ENCODE data around the gene GTF2H2C_2.
"Not testable (repeated sequence)": the region's sequence is repeated elsewhere in the genome, so short reads cannot be mapped to it uniquely, and the experiment has no call there.

The GTF2H2C_2 gene

DNA sequence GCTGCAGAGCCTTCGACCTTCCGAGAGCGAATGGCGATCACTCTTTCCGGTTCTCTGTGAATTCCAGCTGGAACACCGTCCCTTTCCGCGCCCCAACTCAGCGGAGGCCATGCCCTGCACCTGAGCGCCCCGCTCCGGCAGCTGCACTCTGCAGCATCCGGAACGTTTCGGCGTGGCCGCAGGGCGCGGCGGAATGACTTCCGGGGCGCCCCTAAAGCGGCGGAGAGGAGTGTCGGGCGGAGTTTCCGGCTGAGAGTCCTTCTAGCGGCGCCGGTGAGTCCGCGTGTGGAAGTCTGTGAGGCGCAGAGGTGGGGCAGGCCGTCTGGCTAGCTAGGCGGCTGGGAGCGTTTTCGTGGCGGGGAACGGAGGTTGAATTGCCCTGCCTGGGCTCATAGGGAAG, at the start of gene GTF2H2C_2:
Gene GTF2H2C_2, plus strand, starts transcription at position 252 of the 400 bp plus-strand sequence.
- DNase-seq (ENCODE audit: low read depth), result not testable (repeated sequence)

DNA sequence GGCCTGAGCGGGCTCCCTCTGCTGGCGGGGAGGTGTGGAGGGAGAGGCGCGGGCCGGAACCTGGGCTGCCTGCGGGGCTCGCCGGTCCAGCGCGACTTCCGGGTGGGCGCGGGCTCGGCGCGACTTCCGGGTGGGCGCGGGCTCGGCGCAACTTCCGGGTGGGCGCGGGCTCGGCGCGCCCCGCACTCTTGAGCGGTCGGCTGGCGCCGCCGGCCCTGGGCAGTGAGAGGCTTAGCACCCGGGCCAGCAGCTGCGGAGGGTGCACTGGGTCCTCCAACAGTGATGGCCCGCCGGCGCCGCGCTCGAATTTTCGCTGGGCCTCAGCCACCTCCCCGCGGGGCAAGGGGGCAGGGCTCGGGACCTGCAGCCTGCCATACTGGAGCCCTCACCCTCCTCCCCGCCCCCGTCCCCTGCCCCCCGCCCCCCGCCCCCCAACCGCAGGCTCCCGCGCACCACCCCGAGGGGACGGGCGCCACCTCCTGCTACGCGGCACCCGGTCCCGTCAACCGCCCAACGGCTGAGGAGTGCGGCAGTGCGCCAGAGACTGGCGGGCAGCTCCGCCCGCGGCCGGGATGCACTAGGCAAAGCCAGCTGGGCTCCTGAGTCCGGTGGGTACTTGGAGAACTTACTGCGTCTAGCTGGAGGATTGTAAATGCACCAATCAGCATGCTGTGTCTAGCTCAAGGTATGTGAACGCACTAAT, 14.0 kb upstream of the GTF2H2C_2 start:
- DNase-seq (ENCODE audit: low read depth), result peak; percentile 19

DNA sequence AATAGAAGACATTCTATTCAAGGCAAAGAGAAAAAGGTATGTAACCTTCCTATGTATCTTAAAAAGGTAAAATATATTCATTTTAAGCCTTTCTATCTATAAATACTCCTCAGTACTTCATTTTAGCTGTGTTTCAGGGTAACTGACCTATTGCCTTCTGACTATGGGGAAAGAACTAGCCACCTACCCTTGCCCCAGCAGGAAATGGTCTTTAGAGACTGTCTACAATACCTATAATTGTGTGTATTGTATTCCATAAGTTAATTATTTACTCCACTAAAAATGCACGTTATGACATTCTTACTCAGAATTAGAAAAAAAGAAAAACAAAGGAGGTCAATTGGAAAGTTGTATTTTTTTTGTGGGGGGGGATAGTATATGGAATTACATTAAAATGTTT, 6.2 kb downstream of the GTF2H2C_2 start:
- DNase-seq (ENCODE audit: low read depth), result not testable (repeated sequence)

DNA sequence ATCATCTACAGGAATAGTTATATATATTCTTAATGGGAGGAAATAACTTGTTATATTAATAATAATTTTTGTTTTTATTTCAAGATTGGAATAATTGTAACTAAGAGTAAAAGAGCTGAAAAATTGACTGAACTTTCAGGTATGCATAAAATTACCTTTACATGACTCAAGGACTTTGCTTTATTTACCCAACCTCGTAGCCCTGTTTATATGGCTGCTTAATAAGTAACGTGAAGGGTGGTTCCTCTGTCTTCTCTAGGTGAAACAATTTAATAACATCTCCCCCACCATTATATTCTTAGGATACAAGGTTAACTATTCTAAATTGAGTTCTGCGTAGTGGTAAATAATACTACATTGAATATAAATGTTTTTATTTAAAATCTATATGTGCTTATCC, 8.0 kb downstream of the GTF2H2C_2 start:
- DNase-seq (ENCODE audit: low read depth), result not testable (repeated sequence)

DNA sequence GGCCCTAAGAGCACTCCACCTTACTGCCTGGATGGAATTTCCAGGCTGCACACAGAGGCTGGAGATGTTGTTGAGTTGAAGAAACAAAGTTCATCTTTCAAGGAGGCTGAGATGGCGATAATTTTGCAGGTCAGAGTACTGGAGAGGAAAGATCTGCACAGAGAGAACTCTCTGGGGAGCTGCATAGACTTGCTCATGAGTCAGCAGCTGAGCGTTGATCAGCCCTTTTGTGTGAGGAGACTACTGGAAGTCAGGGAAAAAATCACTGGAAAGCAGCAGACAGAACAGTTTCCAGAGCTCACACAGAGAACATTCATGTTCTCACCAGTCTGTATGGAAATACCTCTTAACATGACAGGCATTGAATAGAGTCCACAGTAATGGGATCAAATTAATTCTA, 23.4 kb downstream of the GTF2H2C_2 start:
- DNase-seq (ENCODE audit: low read depth), result not testable (repeated sequence)

DNA sequence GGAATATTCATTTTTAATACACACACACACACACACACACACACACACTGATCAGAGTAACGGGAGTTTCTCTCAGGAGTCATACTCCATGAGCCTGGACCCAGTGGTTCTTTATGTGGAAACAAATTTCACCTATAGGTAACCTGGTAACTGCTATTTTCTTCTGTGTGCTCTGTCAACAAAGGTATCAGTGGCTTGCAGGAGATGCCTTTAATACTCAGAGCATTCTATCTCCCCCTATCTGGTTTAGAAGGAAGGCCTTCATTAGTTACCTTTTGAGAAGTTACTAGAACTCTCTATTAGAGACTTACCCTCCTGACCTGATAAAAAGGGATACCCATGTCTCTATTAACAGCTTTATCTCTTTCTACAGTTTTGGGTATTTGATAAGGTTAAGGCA, 34.4 kb downstream of the GTF2H2C_2 start:
- not testable (repeated sequence) for DNase-seq (ENCODE audit: low read depth)

DNA sequence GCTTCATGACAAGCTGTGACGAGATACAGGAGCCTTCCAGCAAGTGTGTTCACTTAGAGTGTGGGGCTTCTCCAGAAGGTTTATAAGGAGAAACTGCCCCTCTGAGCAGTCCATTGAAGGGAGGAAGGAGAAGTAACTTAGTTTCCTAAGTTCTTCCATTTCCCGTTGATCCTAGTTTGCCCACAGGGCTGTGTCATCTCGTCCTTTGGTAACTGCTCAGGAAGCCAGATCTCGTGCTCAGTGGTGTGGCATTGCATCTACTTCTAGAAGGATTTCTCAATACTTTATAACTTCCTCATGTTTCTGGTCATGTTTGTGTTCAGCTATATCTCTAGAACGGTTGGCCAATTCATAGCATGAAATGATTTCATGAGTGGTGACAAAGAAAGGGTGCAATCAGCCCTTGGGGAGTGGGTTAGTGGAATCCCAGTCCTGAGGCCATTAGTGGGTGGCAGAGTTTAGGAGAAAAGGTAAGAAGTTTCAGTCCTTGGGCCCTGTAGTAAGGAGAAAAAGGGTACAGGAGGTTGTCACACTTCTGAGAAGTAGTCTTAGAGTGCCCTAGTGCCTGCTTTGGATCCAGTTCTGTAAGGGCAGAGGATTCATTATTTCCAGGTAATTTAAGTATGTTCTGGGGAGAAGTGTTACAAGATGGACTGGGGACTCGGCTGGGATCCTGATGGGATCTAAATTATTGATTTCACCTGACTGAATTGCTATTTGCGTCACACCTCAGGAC, 36.2 kb downstream of the GTF2H2C_2 start:
- not testable (repeated sequence) for DNase-seq (ENCODE audit: low read depth)

DNA sequence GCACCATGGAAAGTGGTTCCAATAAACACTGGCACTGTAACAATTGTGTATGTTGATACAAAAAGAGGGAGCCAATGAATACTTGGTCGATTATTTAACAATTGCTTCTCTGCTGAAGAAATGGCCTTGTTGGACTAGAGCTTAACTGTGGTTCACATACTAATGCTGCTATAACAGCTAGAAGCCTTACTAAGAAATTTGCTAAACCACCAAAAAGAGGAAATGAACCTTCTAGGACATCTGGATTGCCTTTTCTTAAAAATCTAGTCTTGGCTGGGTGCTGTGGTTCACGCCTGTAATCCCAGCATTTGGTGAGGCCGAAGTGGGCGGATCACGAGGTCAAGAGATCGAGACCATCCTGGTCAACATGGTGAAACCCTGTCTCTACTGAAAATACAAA, 41.9 kb downstream of the GTF2H2C_2 start:
- not testable (repeated sequence) for DNase-seq (ENCODE audit: low read depth)

DNA sequence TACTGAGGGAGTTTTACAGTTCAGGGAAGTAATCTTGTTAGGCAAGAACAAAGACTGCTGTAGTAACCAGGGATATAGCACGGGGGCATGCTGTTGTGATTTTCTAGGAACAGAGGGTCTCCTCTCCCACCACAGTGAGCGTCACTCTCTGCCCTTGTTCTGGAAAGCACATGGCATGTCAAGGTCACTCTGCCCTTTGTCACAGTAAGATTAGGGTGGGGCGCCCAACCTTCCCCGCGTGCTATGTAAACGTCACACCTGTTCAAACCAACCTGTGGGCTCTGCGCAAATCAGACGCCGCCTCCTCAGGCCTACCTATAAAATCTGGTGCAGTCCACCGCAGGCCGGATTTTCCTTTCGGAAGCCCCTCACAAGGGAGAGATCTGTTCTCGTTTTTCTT, 44.0 kb downstream of the GTF2H2C_2 start:
- DNase-seq (ENCODE audit: low read depth), result not testable (repeated sequence)

DNA sequence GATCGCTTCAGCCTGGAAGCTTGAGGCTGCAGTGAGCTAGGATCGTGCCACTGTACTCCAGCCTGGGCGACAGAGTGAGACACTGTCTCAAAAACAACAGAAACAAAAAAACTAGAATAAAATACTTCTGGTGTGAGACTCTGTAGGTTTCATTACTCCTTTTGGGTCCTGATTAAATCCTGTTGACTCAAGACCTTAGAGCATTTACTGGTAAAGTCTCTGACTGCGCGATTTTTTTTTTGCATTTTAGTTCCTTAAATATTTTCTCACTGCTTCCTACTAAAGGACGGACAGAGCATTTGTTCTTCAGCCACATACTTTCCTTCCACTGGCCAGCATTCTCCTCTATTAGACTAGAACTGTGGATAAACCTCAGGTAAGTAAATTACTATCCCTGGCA, 46.8 kb downstream of the GTF2H2C_2 start:
- not testable (repeated sequence) for DNase-seq (ENCODE audit: low read depth)

DNA sequence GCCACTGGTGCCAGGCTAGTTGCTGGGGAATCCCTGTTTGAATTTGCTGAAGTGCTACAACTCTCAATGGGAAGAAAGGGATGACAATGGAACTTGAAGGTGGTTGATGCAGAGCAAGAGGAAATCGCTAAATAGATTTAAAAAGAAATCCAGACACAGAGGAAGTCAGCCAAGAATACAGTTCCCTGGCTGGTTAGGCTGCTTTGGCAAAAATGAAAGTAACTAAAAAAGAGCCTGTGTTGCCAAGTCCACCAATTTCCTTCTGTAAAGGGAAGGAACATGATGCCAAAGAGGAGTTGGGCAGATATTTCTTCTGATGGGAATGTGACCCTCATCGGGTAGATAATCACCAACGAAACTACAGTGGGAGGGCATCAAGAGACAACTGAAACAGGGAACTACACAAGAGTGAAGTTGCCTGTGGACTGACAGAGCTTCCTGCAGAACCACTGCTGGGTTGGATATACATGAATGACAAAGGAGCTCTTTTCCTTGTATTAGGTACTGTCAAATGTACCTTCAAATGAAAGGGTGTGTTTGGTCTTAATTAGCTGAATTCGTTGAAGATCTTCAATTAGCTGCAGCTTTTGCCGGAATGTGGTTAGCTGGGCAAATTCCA, 49.0 kb downstream of the GTF2H2C_2 start:
- not testable (repeated sequence) for DNase-seq (ENCODE audit: low read depth)

DNA sequence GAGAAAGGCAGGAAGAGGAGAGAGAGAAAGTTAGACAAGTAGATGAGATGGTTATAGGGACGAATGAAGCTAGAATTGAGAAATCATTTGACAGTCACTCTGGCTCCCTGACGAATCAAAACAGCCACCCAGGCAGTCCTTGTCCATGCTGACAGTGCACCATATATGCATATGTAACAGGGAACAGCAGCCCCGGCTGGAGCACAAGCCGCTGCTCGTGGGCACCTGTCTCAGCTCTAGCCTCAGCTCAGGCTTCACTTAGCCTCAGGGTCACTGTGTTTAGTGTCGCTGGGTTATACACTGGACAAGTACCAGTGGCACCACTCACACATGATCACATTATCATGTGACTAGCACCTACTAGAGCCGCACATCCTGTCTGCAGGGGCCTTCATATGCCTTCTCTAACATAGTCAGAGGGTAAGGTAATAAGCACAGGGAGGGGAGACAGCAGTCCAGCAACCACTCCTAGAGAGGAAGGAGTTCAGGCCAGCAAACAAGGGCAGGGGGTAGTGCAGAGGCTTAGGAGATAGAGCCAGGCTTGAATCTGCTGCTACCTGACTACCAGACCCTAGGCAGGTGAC, 54.9 kb downstream of the GTF2H2C_2 start:
- DNase-seq (ENCODE audit: low read depth), result not testable (repeated sequence)

All from HS-27A (cell line).